GM18498 (cell line): ENCODE data around the gene ADCYAP1R1.

ENCODE experiments used
- ATAC-seq: cut with Tn5 transposase; IDR thresholded peaks from one replicate; pipeline ENCODE4 v1.9.1; 2021; ENCODE audit warnings: mild to moderate bottlenecking, moderate library complexity; ENCODE audit not compliant: unreplicated experiment

The ADCYAP1R1 gene

DNA sequence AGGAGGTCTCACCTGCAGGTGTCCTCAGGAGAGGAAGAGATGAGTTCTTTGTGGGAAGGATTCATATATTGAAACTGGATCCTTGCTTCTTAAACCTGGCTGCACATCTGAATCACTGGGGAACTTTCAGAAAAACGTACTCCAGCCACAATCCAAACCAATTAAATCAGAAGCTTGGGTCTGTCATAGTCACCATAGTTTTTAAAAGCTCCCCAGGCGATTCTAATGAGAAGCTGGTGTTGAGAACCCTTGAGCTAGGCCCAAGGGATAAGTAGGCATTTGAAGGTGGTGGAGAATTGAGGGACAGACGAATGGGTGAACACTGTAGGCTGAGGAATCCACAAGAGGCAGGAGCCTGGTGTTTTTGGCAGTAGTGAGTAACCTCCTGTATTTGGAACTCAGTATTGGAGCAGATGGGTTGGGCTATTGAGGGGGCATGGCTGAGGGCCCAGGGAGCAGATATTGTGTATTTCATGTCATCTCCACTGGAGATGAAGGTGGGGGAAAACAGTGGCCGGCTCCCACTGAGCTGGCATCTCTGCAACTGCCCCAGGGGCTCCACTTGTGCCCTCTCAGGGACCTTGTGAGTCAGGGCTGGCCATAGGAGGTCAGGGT lies 14.5 kb downstream of the ADCYAP1R1 start:
- ATAC-seq, result no peak

DNA sequence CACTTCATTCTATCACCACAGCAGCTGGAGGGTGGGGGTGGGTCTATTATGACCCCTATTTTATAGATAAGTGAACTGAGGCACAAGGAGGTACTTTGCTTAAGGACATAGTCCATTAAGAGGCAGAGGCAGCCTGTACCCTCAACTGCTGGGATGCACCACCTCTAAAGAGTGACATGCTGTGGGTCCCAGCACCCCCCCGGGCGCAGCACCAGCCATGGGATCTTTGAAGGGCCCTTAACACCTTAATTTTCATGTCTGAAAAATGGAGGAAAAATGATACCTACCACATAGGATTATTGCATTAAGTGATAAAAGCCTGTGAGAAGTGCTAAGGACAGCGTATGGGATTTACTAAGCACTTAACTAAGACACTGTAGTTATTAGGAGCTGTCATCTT lies 15.4 kb downstream of the ADCYAP1R1 start:
- no peak for ATAC-seq

DNA sequence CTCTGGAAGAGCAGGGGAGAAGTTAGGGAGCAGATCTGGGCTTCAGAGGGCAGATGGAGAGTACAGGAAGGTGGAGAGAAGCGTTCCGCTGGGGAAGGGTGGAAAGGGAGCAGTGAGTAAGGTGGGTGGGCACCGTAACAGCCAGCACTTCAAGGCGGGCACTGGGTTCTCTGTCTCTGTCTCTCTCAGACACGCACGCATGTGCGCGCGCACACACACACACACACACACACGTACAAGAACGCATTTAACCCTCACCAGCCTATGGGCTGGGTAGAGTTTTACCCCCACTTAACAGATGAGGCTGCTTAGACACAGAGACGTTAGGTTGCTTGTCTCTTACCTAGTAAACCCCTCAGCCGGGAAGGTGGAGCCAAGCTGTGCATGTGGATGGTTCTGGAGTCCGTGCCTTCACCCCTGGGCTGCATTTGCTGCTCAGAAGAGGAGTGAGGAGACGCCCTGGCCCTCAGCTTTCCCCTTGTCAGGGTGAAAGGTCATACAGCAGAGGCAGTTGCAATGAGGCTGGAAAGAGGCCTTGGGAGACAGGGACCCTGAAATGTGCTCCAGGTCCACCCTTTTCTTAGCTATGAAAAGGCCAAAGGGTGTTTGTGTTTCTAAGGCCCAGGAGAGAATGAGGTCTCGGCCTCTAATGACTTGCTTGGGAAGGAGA lies 16.0 kb downstream of the ADCYAP1R1 start:
- no peak for ATAC-seq

DNA sequence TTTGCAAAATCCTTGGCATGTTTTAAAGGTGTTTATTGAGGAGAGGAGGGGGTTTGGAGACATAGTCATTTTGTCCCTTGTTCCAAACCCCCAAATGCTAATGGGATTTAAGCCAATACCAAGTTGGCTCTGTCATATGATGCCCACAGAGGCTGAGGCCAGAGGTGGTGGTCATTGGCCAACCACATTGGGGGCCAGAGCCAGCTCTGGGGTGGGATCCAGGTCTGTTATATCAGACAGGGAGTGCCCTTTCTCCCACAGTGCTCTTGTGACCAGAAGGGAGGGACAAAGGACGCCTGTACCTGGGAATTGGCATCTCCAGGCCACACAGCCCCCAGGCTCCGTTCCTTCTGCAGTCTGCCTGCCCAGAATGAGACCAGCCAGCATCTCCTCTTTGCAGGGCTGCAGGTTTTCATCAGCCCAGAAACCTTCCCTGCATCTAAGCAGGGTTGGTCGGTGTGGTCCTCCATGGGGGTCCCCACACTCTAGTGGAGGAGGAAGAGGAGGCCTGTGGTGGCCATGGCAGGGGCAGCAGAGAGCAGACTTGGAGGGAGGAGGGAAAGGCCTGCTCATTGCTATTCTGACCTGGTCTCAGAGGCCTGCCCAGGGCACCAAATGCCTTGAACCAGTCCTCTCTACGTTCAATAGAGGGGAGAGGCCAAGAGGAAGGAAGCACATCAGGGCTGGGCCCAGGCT lies 17.9 kb downstream of the ADCYAP1R1 start:
- no peak for ATAC-seq

DNA sequence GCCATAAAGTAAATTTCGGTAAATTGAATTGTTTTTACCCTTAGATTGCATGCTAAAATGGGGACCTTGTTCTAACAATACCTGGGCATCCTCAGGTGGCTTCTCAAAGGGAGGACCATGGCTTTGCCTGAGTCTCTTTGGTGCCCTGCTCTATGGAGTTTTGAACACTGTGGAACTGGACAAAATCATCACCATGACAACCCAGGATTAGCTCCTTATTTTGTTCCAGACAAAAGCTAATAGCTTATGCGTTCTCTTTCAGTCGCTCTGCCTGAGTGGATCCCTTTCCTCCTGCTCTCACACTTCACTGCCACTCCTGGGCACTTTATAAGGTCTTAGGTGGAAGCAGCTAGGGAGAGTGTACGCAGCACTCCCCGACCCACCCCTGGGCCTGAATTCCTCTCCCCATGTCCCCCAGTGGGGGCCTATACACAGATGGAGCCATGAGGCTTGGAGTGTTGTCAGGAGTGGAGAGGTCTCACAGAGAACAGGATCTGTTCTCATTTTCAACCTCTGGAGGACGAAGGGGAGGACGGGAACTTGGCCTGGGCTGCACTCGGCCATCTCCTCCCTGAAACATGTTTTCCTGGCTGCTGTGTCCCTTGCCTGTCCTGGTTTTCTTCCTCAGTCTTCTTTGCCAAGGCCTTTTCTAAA lies 19.0 kb downstream of the ADCYAP1R1 start:
- no peak for ATAC-seq

DNA sequence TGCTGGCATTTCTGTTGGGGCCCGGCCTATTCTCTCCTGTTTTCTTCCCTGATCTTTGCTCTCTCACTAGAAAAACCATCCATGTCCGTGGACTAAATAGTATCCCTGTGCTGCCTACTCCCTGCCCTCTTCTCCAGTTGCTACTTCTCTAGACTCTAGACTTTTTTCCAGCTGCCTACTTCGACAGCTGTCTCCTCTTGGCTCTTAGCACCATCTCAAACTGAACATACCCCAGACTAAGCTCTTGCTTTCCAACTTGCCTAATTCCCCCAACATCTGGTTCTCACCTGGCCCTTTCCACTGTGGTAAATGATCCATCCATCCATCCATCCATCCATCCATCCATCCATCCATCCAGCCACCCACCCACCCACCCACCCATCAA lies 19.5 kb downstream of the ADCYAP1R1 start:
- no peak for ATAC-seq

DNA sequence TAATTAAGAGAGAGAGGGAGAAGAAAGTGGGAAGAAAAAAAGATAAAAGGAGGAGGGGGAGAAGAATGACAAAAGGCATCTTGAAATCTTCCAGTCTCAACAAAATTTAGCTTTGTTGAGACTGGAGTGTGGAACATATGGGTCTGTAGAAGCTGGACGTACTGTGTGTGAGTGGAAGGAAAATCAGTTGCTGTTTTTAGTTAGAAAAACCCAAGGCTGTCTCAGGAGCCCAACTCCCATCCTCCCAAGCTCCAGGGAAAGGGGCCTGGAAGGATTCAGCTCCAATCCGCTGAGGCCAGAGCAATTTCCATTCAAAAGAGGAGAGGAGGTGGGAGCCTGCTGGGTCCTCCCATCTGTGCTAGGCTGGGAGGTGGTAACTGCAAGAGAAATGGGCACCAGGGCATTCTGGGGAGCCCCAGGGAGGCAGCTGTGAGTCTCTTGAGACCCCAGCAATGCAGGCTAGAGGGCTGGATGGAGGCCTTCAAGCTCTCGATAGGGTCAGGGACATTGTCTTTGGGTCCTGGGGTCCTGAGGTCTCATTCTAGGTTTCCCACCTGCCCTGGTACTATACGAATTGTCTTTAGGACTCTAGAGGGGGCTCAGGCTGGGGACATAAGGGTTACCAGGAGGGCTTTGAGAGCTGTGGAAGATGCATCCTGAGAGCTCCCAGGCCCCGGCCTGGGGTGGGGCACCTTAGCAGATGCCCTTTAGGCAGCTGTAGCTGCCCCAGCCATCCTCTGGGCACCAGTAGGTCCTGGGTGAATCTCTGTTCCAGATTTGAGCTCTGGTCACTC lies 21.4 kb downstream of the ADCYAP1R1 start:
- no peak for ATAC-seq

DNA sequence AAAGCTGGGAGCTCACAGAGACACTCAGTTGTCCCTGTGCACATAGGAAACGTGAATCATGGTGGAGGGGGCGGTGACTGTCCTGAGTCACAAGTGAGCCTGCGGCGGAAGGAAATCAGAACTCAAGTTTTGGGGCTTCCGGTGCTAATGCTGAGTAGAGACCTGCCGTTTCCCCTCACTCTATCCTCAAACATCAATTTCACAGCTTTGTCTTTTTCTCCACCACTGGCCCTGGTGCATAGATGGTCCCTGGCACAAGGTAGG lies 21.9 kb downstream of the ADCYAP1R1 start:
- no peak for ATAC-seq

DNA sequence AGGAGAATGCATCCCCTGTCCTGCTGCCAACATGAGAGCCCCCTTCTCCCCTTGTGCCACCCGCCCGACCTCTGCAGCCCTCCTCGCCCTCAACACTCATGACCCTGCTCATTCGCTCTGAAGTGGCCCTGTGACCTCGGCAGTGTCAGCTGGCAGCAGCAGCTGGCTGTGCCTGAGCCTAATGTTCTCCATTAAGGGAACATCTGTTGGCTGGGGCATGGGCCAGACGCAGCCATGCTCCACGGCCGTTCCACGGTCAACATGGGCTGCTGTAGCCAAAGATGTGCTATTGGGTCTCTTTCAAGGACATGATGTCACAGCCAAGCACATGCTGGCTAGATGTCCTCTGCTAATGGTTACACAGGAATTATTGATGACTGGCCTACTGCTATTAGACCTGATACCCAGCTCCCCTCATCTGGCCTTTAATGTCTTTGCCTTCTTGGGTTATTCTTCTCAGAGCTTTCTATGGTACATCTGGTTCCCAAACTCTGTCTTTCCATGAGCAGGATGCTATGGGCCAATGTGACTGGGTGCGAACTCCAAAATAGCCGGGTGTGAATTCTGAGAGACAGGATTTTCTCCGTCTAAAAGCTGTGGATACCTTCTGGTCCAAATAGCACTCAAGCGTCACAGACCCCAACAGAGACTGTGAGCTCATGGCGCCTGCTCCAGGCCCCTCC lies 22.4 kb downstream of the ADCYAP1R1 start:
- ATAC-seq, result no peak

DNA sequence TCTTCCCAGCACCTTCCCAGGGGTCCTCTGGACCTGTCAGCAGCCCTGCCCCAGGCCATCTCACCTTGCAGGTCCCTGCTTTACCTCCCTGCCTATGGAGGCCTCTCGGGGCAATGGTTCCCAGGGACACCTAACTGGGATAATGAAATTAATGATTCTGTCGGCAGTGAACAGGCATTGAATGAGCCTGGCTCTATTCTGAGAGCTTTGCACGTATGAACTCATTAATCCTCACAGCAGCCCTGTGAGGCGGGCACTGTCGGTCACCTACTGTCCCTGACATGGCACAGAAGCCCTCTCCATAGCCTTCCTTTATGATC lies 22.9 kb downstream of the ADCYAP1R1 start:
- no peak for ATAC-seq

DNA sequence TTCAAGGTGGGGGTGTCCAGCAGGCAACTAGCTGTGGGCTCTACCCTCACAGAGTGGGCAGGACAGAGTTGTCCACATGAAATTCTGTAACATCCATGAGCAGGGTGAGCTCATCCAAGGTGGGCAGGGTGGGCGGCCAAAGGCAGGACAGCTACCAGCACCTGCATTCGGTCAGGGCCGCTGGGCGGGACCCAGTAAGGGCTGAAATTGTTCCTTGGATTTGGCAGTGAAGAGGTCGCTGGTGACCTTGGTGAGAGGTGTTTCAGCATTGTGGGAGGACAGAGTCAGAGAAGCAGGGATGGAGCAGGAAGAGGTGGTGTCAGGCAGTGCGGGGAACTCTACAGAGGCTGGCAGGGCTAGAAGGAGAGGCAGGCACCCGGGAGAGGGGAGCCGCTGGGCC lies 23.9 kb downstream of the ADCYAP1R1 start:
- no peak for ATAC-seq

DNA sequence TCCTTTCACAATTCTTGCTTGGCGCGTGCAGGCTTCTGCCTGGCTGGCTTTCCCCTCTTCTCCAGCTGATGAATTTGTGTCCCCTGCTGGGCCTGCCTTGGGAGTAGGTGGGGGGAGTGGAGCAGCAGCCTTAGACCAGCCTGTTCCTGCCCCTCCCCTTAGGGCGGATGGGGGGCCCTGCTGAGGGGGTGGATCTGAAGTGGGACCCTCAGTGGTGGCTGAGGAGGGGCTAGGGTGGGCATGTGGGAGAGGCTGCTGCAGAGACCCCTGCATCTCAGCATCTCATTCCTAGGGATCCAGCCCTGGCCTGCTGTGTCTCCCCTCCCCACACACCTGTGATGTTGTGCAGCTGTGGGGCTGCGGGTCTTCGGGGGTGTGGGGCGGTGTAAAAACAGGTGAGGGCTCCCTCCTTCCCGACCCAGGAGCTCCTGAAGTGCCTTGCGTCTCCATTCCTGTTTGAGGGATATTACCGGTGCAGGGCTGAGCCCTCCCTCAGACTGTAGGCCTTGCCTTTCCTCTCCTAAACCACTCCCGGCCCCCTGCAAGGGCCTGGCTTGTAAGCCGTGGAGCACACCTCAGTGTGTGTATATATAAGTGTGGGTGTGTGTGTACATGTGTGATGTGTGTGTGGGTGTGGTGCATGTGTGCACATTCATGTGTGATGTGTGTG lies 24.7 kb downstream of the ADCYAP1R1 start:
- ATAC-seq, result no peak

DNA sequence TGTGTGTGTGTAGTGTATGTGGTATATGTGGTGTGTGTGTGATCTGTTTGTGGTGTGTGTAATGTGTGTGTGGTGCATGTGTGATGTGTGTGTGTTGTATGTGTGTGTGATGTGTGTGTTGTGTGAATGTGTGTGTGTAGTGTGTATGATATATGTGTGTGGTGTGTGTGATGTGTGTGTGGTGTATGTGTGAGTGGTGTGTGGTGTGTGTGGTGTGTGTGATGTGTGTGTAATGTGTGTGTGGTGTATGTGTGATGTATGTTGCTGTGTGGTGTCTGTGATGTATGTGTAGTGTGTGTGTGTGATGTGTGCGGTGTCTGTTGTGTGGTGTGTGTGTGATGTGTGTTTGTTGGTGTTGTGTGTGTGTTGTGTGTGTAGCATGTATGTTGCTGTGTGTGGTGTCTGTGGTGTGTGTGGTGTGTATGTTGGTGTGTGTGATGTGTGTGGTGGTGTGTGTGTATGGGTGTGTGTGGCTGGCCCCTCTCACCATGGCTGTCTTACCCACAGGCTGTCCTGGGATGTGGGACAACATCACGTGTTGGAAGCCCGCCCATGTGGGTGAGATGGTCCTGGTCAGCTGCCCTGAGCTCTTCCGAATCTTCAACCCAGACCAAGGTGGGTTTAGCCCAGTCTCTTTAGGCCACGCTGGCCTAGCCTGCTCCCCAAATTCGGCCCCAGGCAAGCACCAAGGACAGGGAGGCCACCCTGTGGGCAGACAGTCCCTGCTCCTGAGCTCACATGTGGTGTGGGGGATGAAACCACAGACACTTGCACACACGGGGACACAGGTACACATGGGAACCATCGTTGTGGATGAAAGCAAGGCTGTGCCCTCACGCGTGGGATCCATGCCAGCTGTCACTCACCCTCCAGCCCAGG lies 25.6 kb downstream of the ADCYAP1R1 start:
- no peak for ATAC-seq

DNA sequence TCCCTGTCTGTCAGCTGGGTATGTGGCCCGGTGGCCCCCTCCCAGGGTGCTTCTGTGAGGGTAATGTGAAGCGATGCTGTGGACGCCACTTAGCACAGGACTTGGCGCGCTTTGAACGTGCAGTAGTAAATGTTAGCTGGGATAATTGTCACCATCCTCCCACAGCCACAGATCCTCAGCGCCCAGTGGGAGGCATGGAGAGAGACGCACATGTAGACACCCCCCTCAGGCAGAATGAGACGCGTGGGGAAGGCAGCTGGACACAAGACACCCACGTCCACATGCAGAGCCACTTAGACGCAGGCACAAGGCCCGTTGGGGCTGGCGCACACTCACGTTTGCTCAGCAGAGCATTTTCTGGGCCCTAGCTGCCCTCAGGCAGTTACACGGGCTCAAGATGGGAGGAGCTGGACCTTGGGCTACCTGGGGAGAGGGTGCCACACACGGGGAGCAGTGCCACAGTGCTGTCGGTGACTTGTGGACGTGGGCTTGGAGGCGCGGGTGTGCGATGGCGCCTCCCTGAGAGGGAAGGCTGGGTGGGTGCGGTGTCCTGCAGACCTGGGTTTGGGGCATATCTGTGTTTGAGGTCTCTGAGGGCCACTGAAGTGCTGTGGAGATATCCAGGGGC lies 26.4 kb downstream of the ADCYAP1R1 start:
- no peak for ATAC-seq

DNA sequence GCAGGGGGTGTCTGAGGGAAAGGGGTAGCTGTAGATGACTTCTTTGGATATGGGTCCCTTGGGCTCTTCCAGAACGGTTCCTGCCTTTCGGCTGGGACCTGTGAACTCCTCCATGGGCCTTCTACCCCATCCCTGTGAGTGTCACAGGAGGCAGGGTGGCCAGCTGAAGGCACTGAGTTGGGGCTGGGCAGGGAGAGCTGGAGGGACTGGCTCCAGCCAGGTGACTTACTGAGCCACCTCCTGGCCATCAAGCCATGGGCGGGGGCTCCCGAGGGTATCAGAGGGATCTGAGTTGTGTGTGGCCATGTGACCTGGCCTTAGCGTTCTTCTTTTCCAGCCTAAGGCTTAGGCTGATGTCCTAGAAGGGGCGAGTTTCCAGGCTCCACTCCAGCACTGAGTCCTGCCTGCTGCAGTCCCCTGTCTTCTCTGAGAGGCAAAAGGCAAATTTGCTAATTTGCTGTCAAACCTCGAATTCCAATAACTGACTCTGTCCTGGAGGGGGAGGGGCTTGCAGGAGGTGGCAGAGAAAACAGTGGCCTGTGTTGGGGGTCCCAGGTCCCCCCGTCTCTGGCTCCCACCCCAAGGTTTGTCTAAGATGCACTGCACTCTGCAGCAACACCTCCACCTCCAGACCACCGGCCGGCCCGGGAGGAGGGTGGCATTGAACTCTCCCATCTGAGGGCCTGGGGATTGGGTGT lies 27.2 kb downstream of the ADCYAP1R1 start:
- no peak for ATAC-seq

DNA sequence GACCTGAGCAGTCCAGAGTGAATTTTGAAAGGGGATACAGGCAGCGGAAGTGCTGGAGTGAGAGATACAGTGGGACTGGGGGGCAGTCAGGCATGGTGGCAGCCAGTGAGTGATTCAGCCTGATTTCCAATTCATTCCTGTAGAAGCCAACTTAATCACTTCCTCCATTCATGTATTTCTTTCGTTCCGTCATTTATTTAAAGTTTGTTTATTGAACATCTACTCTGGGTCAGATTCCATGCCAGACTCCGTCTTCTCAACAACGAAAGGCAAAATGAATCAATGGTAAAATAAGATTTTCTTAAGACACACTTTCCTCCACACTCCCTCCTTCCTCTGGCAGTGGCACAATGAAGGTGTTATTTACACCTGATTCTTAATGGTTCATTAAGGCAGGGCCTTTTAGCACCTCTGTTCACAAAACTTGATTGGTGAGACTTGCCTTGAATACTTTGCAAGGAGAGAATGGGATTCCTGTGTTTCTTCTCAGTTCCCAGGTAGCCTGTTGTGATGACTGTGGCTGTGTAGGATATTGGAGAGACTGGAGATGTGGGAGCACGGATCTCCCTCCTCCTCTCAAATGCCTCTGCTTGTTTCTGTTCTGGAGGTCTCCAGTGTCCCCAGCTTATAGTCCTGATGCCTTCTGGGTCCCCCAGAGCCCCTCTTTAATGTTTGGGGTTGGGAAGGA lies 27.9 kb downstream of the ADCYAP1R1 start:
- ATAC-seq, result no peak

DNA sequence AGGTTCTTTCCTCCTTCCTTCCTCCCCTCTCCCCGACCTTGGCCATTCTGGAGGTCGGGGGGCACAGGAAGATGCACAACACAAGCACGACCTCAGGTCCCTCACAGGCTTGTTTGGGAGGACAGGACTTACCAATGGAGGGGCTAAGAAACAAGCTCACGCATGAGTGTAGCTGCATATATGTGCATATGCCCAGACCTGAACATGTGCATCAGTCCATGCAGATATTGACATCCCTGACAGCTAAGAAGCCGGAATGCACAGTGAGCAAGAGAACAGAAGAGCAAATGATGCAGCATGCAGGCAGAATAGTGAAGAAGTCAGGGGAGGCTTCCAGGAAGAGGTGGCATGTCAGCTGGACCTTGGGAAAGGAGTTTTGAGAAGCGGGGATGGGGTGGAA lies 28.7 kb downstream of the ADCYAP1R1 start:
- no peak for ATAC-seq

DNA sequence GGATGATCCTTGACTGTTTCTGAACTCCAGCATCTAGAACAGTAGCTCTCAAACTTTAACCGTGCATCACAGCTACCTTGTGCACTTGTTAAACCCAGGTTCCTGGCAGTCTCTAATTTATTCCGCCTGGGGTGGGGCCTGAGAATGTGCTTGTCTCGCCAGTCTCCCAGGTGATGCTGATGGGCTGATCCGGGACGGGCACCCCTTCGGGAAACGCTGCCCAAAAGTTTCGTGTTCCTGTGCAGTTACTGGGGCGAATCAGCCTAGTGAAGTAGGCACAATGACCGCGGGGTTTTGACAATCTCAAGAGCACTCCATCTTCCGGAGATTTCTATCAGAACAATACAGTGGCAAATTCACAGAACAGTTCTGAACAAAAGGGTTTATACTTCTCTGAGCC lies 29.9 kb downstream of the ADCYAP1R1 start:
- ATAC-seq, result no peak
